ENCODE measurements around the gene LOXL1. TPM values are rescaled to one million over a fixed set of nuclear protein-coding genes. Genes with fewer than 3 reads are reported as not detected.

LOXL1 gene
- total and polyA plus RNA-seq, 4 donors = 0.67 to 2.0 (median 1.4) TPM; not detected in 1

GRCh38 chr15:73889762-73890124 lies 36.5 kb upstream of the LOXL1 start:
- TF ChIP-seq SP1 (IDR thresholded peaks at IDR 0.05) (no peak), CTCF (IDR thresholded peaks at IDR 0.05; ENCODE audit: low read depth, low read length, missing input control) (no peak), YY1 (IDR thresholded peaks at IDR 0.05) (no peak), EGR1 (IDR thresholded peaks at IDR 0.05; ENCODE audit: low read depth in 2 of 2) (no peak), FOXA1 (IDR thresholded peaks at IDR 0.05) (no peak), JUND (IDR thresholded peaks at IDR 0.05) (no peak), RXRA (IDR thresholded peaks at IDR 0.05) (no peak), HNF4A (conservative IDR thresholded peaks at IDR 0.05) (no peak), NR2F2 (IDR thresholded peaks at IDR 0.05) (no peak), HNF4G (IDR thresholded peaks at IDR 0.05) (no peak), ATF3 (IDR thresholded peaks at IDR 0.05) (no peak), REST (IDR thresholded peaks at IDR 0.05) (no peak), RAD21 (IDR thresholded peaks at IDR 0.05) (no peak), ZBTB33 (IDR thresholded peaks at IDR 0.05) (no peak), TAF1 (conservative IDR thresholded peaks at IDR 0.05) (no peak), FOXA2 (IDR thresholded peaks at IDR 0.05) (no peak), MAX (IDR thresholded peaks at IDR 0.05) (no peak)
- H3K9me3 ChIP-seq (ENCODE audit: control insufficient read depth in 4 of 4, low read length in 3 of 4) = peaks cover 0 to 13% (median 4%) of the 10 kb centered on the region in 4 donors
- no peaks in the 10 kb centered on the region for H3K27me3 ChIP-seq (ENCODE audit: control insufficient read depth in 4 of 4, insufficient read depth in 4 of 4, low read length in 3 of 4)
- no peaks in the 10 kb centered on the region for H3K36me3 ChIP-seq (ENCODE audit: control insufficient read depth in 4 of 4, insufficient read depth in 3 of 4, low read depth in 1 of 4, low read length in 3 of 4)
- no peak overlapping the region for H3K9ac ChIP-seq (ENCODE audit: low read depth in 1 of 2, low read length in 2 of 2)
- DNase-seq (ENCODE audit: low spot score) = no peak
- 41% methylated on average over 1 of the region's 1 CpG for WGBS
- H3K4me1 ChIP-seq (ENCODE audit: control insufficient read depth in 4 of 4, insufficient read depth in 4 of 4, low read length in 3 of 4) = no peaks in the 10 kb centered on the region
- no peak overlapping the region for H3K4me3 ChIP-seq (ENCODE audit: low read depth in 1 of 3, low read length in 3 of 3)
- no peak overlapping the region for H3K27ac ChIP-seq (ENCODE audit: low read depth in 1 of 2, low read length in 2 of 2)

Measured in liver (tissue), 9 donors.